ENCODE results near the gene CEBPB. TPM values are rescaled to one million over a fixed set of nuclear protein-coding genes. Genes with fewer than 3 reads are reported as not detected.
"Not testable (repeated sequence)": the region's sequence is repeated elsewhere in the genome, so short reads cannot be mapped to it uniquely, and the experiment has no call there.

The CEBPB gene
- total RNA-seq, 2 donors from 2014 or later: 47.7 to 104 TPM

GRCh38 chr20:50175938-50176933 is 14.4 kb upstream of the CEBPB start:
- no peak overlapping the region for H3K27ac ChIP-seq
- no peak overlapping the region for H3K4me3 ChIP-seq
- H3K27me3 ChIP-seq: no peaks in the 10 kb centered on the region
- no peaks in the 10 kb centered on the region for H3K9me3 ChIP-seq
- intact Hi-C loops (cut with DNase I): loop anchor here (2.0 kb wide), 1 partner anchor 55 kb away; no protein-coding TSS in a partner anchor
- DNase-seq (no peak), ATAC-seq (no peak)
- 90 to 92% methylated on average over 11 to 18 of the region's 18 CpGs for WGBS, 2 donors
- TF ChIP-seq POLR2A (IDR thresholded peaks at IDR 0.05): no peak
- TF ChIP-seq, protein P1, sequence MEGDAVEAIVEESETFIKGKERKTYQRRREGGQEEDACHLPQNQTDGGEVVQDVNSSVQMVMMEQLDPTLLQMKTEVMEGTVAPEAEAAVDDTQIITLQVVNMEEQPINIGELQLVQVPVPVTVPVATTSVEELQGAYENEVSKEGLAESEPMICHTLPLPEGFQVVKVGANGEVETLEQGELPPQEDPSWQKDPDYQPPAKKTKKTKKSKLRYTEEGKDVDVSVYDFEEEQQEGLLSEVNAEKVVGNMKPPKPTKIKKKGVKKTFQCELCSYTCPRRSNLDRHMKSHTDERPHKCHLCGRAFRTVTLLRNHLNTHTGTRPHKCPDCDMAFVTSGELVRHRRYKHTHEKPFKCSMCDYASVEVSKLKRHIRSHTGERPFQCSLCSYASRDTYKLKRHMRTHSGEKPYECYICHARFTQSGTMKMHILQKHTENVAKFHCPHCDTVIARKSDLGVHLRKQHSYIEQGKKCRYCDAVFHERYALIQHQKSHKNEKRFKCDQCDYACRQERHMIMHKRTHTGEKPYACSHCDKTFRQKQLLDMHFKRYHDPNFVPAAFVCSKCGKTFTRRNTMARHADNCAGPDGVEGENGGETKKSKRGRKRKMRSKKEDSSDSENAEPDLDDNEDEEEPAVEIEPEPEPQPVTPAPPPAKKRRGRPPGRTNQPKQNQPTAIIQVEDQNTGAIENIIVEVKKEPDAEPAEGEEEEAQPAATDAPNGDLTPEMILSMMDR (IDR thresholded peaks at IDR 0.05): no peak
- no peaks in the 10 kb centered on the region for H3K36me3 ChIP-seq (replicated peaks in 1 of 2; ENCODE audit: insufficient read depth in 1 of 2, low read depth in 2 of 2)
- peaks cover 17% of the 10 kb centered on the region for H3K4me1 ChIP-seq

DNA sequence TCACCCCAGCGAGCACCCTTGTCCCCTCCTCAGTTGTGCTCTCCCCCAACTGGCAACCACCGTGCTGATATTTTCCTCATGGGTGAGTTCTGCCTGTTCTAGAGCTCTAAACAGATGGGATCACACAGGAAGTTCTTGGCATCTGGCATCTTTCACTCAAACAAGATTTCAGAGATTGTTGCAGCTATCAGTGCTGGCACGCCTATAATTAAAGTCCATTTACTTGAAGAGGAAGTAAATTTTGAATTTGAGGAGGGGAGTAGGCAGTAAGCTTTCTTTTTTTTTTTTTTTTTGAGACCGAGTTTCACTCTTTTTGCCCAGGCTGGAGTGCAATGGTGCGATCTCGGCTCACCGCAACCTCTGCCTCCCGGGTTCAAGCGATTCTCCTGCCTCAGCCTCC is 12.0 kb upstream of the CEBPB start:
- H3K4me1 ChIP-seq; H3K4me3 ChIP-seq; DNase-seq; H3K27me3 ChIP-seq; H3K9me3 ChIP-seq; H3K36me3 ChIP-seq (replicated peaks in 1 of 2; ENCODE audit: insufficient read depth in 1 of 2, low read depth in 2 of 2); H3K27ac ChIP-seq; intact Hi-C loops (cut with DNase I); ATAC-seq: not testable (repeated sequence)
- 83 to 87% methylated on average over 9 of the region's 9 CpGs for WGBS, 2 donors

- DNase-seq (no peak), ATAC-seq (no peak)
- H3K4me3 ChIP-seq: no peak overlapping the region
- no peaks in the 10 kb centered on the region for H3K4me1 ChIP-seq
- intact Hi-C loops (cut with DNase I): no loop called here
- no peaks in the 10 kb centered on the region for H3K36me3 ChIP-seq (replicated peaks in 1 of 2; ENCODE audit: insufficient read depth in 1 of 2, low read depth in 2 of 2)
- H3K27ac ChIP-seq: no peak overlapping the region
- 88 to 92% methylated on average over 7 to 10 of the region's 10 CpGs for WGBS, 2 donors
- H3K27me3 ChIP-seq: no peaks in the 10 kb centered on the region
- H3K9me3 ChIP-seq: no peaks in the 10 kb centered on the region
- TF ChIP-seq, protein P1 (IDR thresholded peaks at IDR 0.05): no peak
- TF ChIP-seq POLR2A (IDR thresholded peaks at IDR 0.05): no peak
Measured at GRCh38 chr20:50181344-50181743, 9.3 kb upstream of the CEBPB start.

DNA sequence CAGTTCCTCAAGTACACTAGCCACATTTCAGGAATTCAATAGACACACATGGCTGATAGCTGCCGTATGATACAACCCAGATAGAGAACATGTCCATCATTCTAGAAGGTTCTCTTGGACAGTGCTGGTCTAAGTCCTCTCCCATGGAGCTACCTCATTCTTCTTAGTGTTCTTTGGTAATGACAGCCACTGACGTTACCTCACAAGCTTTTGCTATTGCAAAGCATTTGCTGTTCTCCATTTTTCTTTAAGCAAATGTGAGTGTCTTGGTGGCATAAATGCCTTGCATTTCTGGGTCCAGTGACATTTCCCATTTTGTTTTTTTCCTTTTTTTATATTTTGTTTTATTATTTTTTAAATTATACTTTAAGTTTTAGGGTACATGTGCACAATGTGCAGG is 8.3 kb upstream of the CEBPB start:
- DNase-seq: no peak
- no peaks in the 10 kb centered on the region for H3K36me3 ChIP-seq (replicated peaks in 1 of 2; ENCODE audit: insufficient read depth in 1 of 2, low read depth in 2 of 2)
- H3K27me3 ChIP-seq: no peaks in the 10 kb centered on the region
- no peak overlapping the region for H3K4me3 ChIP-seq
- H3K9me3 ChIP-seq: no peaks in the 10 kb centered on the region
- H3K4me1 ChIP-seq: peaks cover 2% of the 10 kb centered on the region
- 59 to 71% methylated on average over 2 of the region's 2 CpGs for WGBS, 2 donors
- TF ChIP-seq POLR2A (IDR thresholded peaks at IDR 0.05): no peak
- TF ChIP-seq, protein P1 (IDR thresholded peaks at IDR 0.05): no peak
- intact Hi-C loops (cut with DNase I): no loop called here
- no peak for ATAC-seq
- H3K27ac ChIP-seq: no peak overlapping the region

GRCh38 chr20:50185426-50185825 is 5.2 kb upstream of the CEBPB start:
- no peak overlapping the region for H3K27ac ChIP-seq
- intact Hi-C loops (cut with DNase I): loop anchor here (5.0 kb wide), 2 partner anchors 277 to 392 kb away; no protein-coding TSS in a partner anchor
- TF ChIP-seq, protein P1 (IDR thresholded peaks at IDR 0.05): no peak
- no peak for TF ChIP-seq POLR2A (IDR thresholded peaks at IDR 0.05)
- WGBS, 2 donors: 71 to 84% methylated on average over 5 of the region's 5 CpGs
- H3K36me3 ChIP-seq (replicated peaks in 1 of 2; ENCODE audit: insufficient read depth in 1 of 2, low read depth in 2 of 2): no peaks in the 10 kb centered on the region
- no peaks in the 10 kb centered on the region for H3K27me3 ChIP-seq
- peaks cover 14% of the 10 kb centered on the region for H3K4me1 ChIP-seq
- no peaks in the 10 kb centered on the region for H3K9me3 ChIP-seq
- no peak overlapping the region for H3K4me3 ChIP-seq
- ATAC-seq (no peak), DNase-seq (no peak)

All from body of pancreas (tissue), 4 donors.